ENCODE measurements around the gene LRRC2.

- TF ChIP-seq CTCF (IDR thresholded peaks at IDR 0.05) (no peak), POLR2A (IDR thresholded peaks at IDR 0.05) (no peak)
Measured at GRCh38 chr3:46484911-46485778, 81.0 kb downstream of the LRRC2 start.

Measured in tibial nerve (tissue), 3 donors.